ENCODE results near the gene DCAF4. TPM values are rescaled to one million over a fixed set of nuclear protein-coding genes. Genes with fewer than 3 reads are reported as not detected.

The DCAF4 gene
- total RNA-seq, 1 donor from 2014 or later = 23.2 TPM

- no peak for DNase-seq (ENCODE audit: low spot score in 2 of 2, unreplicated experiment in 2 of 2)
- Mint-ChIP-seq H3K27me3 (ENCODE audit: low read depth) (peaks cover 88% of the 10 kb centered on the region), H3K4me3 (peak overlapping the region; percentile 81), H3K9me3 (no peaks in the 10 kb centered on the region), H3K27ac (no peak overlapping the region), H3K4me1 (peaks cover 33% of the 10 kb centered on the region), H3K36me3 (no peaks in the 10 kb centered on the region)
- no peak for TF ChIP-seq CTCF (IDR thresholded peaks at IDR 0.05; ENCODE audit: unreplicated experiment)
These were observed 34.6 kb upstream of the DCAF4 start for GRCh38 chr14:72891666-72892102.

GRCh38 chr14:72892103-72892878 lies 34.0 kb upstream of the DCAF4 start:
- peak in 1 of 2 experiments; percentile 48 for DNase-seq (ENCODE audit: low spot score in 2 of 2, unreplicated experiment in 2 of 2)
- peaks cover 33% of the 10 kb centered on the region for H3K4me1 Mint-ChIP-seq
- no peaks in the 10 kb centered on the region for H3K36me3 Mint-ChIP-seq
- peaks cover 88% of the 10 kb centered on the region for H3K27me3 Mint-ChIP-seq (ENCODE audit: low read depth)
- H3K27ac Mint-ChIP-seq = peak overlapping the region; percentile 57
- no peak for TF ChIP-seq CTCF (IDR thresholded peaks at IDR 0.05; ENCODE audit: unreplicated experiment)
- H3K4me3 Mint-ChIP-seq = peak overlapping the region; percentile 81
- no peaks in the 10 kb centered on the region for H3K9me3 Mint-ChIP-seq

- no peaks in the 10 kb centered on the region for H3K36me3 Mint-ChIP-seq
- H3K4me3 Mint-ChIP-seq = peak overlapping the region; percentile 81
- H3K9me3 Mint-ChIP-seq = no peaks in the 10 kb centered on the region
- H3K4me1 Mint-ChIP-seq = peaks cover 33% of the 10 kb centered on the region
- peaks cover 85% of the 10 kb centered on the region for H3K27me3 Mint-ChIP-seq (ENCODE audit: low read depth)
- H3K27ac Mint-ChIP-seq = peak overlapping the region; percentile 57
- TF ChIP-seq CTCF (IDR thresholded peaks at IDR 0.05; ENCODE audit: unreplicated experiment) = no peak
- peak in 1 of 2 experiments; percentile 53 for DNase-seq (ENCODE audit: low spot score in 2 of 2, unreplicated experiment in 2 of 2)
These were observed 33.2 kb upstream of the DCAF4 start for GRCh38 chr14:72892879-72893635.

GRCh38 chr14:72893636-72894322 lies 32.5 kb upstream of the DCAF4 start, which contains the start of gene DPF3:
Gene DPF3, minus strand, starts transcription at chr14:72894101. Its CDS starts 13 bp downstream, at chr14:72894088.
- H3K4me3 Mint-ChIP-seq = peak within 1 kb of the TSS; percentile 88
- peaks cover 33% of the 10 kb centered on the region for H3K4me1 Mint-ChIP-seq
- no peaks in the 10 kb centered on the region for H3K36me3 Mint-ChIP-seq
- H3K9me3 Mint-ChIP-seq = no peaks in the 10 kb centered on the region
- DNase-seq (ENCODE audit: low spot score in 2 of 2, unreplicated experiment in 2 of 2) = peak; percentile 84 to 91
- H3K27ac Mint-ChIP-seq = peak within 1 kb of the TSS; percentile 45
- peaks cover 77% of the 10 kb centered on the region for H3K27me3 Mint-ChIP-seq (ENCODE audit: low read depth)
- no peak for TF ChIP-seq CTCF (IDR thresholded peaks at IDR 0.05; ENCODE audit: unreplicated experiment)

- Mint-ChIP-seq H3K36me3 (no peaks in the 10 kb centered on the region), H3K4me3 (peak overlapping the region; percentile 88), H3K9me3 (no peaks in the 10 kb centered on the region), H3K27me3 (ENCODE audit: low read depth) (peaks cover 73% of the 10 kb centered on the region), H3K27ac (no peak overlapping the region), H3K4me1 (peaks cover 33% of the 10 kb centered on the region)
- no peak for DNase-seq (ENCODE audit: low spot score in 2 of 2, unreplicated experiment in 2 of 2)
- TF ChIP-seq CTCF (IDR thresholded peaks at IDR 0.05; ENCODE audit: unreplicated experiment) = no peak
These were observed 32.0 kb upstream of the DCAF4 start for GRCh38 chr14:72894323-72894622.

Measured in mesothelial cell of epicardium (in vitro differentiated cells).